SH-SY5Y (cell line): ENCODE results near the gene MSLN.

Source experiments
- GATA2 ChIP-seq: IDR thresholded peaks from 2 replicates; pipeline ENCODE4 v1.6.1; 2011; ENCODE audit warnings: mild to moderate bottlenecking, low read depth, low read length
- GATA3 ChIP-seq: IDR thresholded peaks from 2 replicates; pipeline ENCODE4 v1.6.1; 2011; ENCODE audit warnings: low read depth, mild to moderate bottlenecking, low read length, moderate library complexity

DNA sequence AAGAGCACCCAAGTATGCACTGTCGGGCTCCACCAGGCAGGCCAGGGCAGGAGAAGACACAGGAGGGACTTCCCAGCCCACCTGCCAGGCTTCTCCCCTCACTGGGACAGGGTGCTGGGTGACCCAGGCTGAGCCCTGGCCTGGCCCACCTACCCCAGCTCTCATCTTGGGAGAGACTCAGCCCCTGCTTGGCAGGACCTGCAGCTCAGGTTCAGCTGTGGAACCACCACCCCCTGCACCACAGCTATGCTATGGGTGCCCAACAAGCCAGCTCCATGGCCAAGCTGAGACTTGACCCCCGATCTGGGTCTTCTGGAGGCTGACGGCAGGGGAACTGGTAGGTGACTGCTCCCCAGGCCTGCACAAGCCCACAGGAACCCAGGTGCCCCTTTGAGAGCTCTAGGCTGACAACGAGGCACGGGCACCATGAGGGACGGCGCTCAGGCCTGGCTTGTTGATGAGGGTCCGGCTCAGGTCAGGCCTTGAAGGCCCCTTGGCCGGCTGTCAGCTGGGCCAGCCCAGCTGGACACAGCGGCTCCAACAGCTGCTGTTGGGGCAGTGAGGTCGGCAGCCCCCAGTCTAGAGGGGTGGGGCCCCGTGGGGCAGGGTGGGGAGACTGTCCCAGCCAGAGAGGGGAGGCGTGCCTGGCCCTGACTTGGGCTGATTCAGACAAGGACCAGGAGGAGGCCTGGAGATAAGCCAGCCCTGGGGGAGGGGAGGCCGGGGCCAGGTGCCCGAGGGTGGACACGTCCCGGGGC is 23.0 kb downstream of the MSLN start:
- TF ChIP-seq GATA2: no peak
- TF ChIP-seq GATA3: no peak
